Keratinocyte (primary cell): ENCODE measurements around the gene TPCN1.

Experiments
- CTCF ChIP-seq, 3 experiments: IDR thresholded peaks in 1 of 3; conservative IDR thresholded peaks in 1 of 3; optimal IDR thresholded peaks in 1 of 3; 2 replicates in 2 of 3; 3 replicates in 1 of 3; pipeline versions ENCODE3 to v1.5.1; 2011; ENCODE audit warnings: low read length in 3 of 3, mild to moderate bottlenecking in 3 of 3, moderate library complexity in 2 of 3, control low read depth in 1 of 3, inconsistent platforms in 1 of 3; ENCODE audit not compliant: insufficient read depth in 2 of 3; ENCODE audit errors: extremely low read depth in 1 of 3
- EZH2 ChIP-seq: IDR thresholded peaks from one replicate; pipeline ENCODE4 v1.6.1; 2012; ENCODE audit warnings: inconsistent platforms, mild to moderate bottlenecking, low read length, moderate library complexity

- no peak for TF ChIP-seq CTCF (optimal IDR thresholded peaks at IDR 0.05 in 1 of 3, IDR thresholded peaks at IDR 0.05 in 1 of 3, conservative IDR thresholded peaks at IDR 0.05 in 1 of 3; ENCODE audit: extremely low read depth in 1 of 3, insufficient read depth in 2 of 3, low read length in 3 of 3)
- TF ChIP-seq EZH2: no peak
Measured at GRCh38 chr12:113191227-113191626, 30.0 kb upstream of the TPCN1 start.
